ENCODE data around the gene DNAH8.
"Not testable (repeated sequence)": the region's sequence is repeated elsewhere in the genome, so short reads cannot be mapped to it uniquely, and the experiment has no call there.

Gene DNAH8

GRCh38 chr6:38907264-38907663 lies 192.2 kb downstream of the DNAH8 start:
- DNase-seq (ENCODE audit: low spot score) = no peak

GRCh38 chr6:38909015-38909730 lies 194.1 kb downstream of the DNAH8 start:
- DNase-seq (ENCODE audit: low spot score) = no peak

- DNase-seq (ENCODE audit: low spot score) = no peak
Observed at GRCh38 chr6:38910207-38910606, 195.1 kb downstream of the DNAH8 start.

GRCh38 chr6:38912378-38912777 lies 197.3 kb downstream of the DNAH8 start:
- no peak for DNase-seq (ENCODE audit: low spot score)

- no peak for DNase-seq (ENCODE audit: low spot score)
Observed at GRCh38 chr6:38915205-38915925, 200.3 kb downstream of the DNAH8 start.

- not testable (repeated sequence) for DNase-seq (ENCODE audit: low spot score)
Observed at GRCh38 chr6:38921540-38921939, 206.4 kb downstream of the DNAH8 start.

GRCh38 chr6:38924791-38925509 lies 209.8 kb downstream of the DNAH8 start:
- DNase-seq (ENCODE audit: low spot score) = no peak

- no peak for DNase-seq (ENCODE audit: low spot score)
Observed at GRCh38 chr6:38929560-38929959, 214.4 kb downstream of the DNAH8 start.

- DNase-seq (ENCODE audit: low spot score) = peak; percentile 44
Observed at GRCh38 chr6:38933426-38933825, 218.3 kb downstream of the DNAH8 start.

GRCh38 chr6:38935051-38935450 lies 219.9 kb downstream of the DNAH8 start:
- no peak for DNase-seq (ENCODE audit: low spot score)

- no peak for DNase-seq (ENCODE audit: low spot score)
Observed at GRCh38 chr6:38937839-38938613, 222.9 kb downstream of the DNAH8 start.

GRCh38 chr6:38938741-38939140 lies 223.6 kb downstream of the DNAH8 start:
- DNase-seq (ENCODE audit: low spot score) = no peak

GRCh38 chr6:38942442-38942841 lies 227.3 kb downstream of the DNAH8 start:
- no peak for DNase-seq (ENCODE audit: low spot score)

GRCh38 chr6:38942965-38943364 lies 227.9 kb downstream of the DNAH8 start:
- no peak for DNase-seq (ENCODE audit: low spot score)

GRCh38 chr6:38943964-38944363 lies 228.9 kb downstream of the DNAH8 start:
- DNase-seq (ENCODE audit: low spot score) = no peak

- DNase-seq (ENCODE audit: low spot score) = no peak
Observed at GRCh38 chr6:38944655-38945279, 229.7 kb downstream of the DNAH8 start.

GRCh38 chr6:38955861-38956260 lies 240.8 kb downstream of the DNAH8 start:
- DNase-seq (ENCODE audit: low spot score) = no peak

GRCh38 chr6:38957426-38957825 lies 242.3 kb downstream of the DNAH8 start:
- no peak for DNase-seq (ENCODE audit: low spot score)

GRCh38 chr6:38959138-38959537 lies 244.0 kb downstream of the DNAH8 start:
- no peak for DNase-seq (ENCODE audit: low spot score)

- DNase-seq (ENCODE audit: low spot score) = no peak
Observed at GRCh38 chr6:38968702-38969149, 253.6 kb downstream of the DNAH8 start.

GRCh38 chr6:38973178-38974057 lies 258.3 kb downstream of the DNAH8 start:
- peak; percentile 47 for DNase-seq (ENCODE audit: low spot score)
